Nephron progenitor cell (in vitro differentiated cells): Measurements from ENCODE around the gene CCDC34.

Experiments
- DNase-seq: peaks from one replicate; pipeline ENCODE4 v3.0.0; 2021
- H3K27ac Mint-ChIP-seq: 2 replicates; pipeline ENCODE4 v1.8.0; 2021; ENCODE audit warnings: mild to moderate bottlenecking, moderate library complexity, mixed read lengths
- H3K27me3 Mint-ChIP-seq: 2 replicates; pipeline ENCODE4 v1.8.0; 2021; ENCODE audit warnings: mild to moderate bottlenecking, low read depth, mixed read lengths; ENCODE audit not compliant: poor library complexity
- H3K36me3 Mint-ChIP-seq: 2 replicates; pipeline ENCODE4 v1.8.0; 2021; ENCODE audit warnings: low read depth, mixed read lengths
- H3K4me1 Mint-ChIP-seq: 2 replicates; pipeline ENCODE4 v1.8.0; 2021; ENCODE audit warnings: mixed read lengths
- H3K4me3 Mint-ChIP-seq: 2 replicates; pipeline ENCODE4 v1.8.0; 2021; ENCODE audit warnings: mild to moderate bottlenecking, moderate library complexity, mixed read lengths
- H3K9me3 Mint-ChIP-seq: 2 replicates; pipeline ENCODE4 v1.8.0; 2021; ENCODE audit warnings: mild to moderate bottlenecking, moderate library complexity, mixed read lengths
- TF ChIP-seq, protein P1 (sequence below): fragments of 200-600 bp; sonication (generic); IDR thresholded peaks from 2 replicates; pipeline ENCODE4 v1.5.0; 2021; ENCODE audit warnings: antibody characterized with exemption

CCDC34 gene

DNA sequence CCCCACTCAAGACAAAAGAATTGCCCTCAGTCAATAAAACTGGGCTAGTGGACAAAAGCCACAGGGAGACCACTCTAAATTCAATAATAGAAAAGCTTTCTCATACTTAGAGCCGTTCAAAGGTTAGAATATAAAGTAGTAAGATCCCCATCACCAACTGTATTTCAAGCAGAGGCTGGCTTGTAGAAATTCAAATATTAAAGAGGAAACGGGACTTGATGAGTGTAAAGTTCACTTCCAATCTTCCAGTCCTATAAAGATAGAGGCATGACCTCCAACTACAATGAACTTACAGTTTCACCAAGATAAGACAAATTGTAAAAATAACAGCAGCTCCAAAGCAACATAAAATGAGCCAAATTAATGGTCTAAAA is 70.4 kb downstream of the CCDC34 start:
- Mint-ChIP-seq H3K4me3 (no peak overlapping the region), H3K4me1 (peaks cover 26% of the 10 kb centered on the region), H3K9me3 (peaks cover 47% of the 10 kb centered on the region), H3K36me3 (peaks cover 45% of the 10 kb centered on the region), H3K27ac (peak overlapping the region; percentile 89), H3K27me3 (no peaks in the 10 kb centered on the region)
- TF ChIP-seq, protein P1, sequence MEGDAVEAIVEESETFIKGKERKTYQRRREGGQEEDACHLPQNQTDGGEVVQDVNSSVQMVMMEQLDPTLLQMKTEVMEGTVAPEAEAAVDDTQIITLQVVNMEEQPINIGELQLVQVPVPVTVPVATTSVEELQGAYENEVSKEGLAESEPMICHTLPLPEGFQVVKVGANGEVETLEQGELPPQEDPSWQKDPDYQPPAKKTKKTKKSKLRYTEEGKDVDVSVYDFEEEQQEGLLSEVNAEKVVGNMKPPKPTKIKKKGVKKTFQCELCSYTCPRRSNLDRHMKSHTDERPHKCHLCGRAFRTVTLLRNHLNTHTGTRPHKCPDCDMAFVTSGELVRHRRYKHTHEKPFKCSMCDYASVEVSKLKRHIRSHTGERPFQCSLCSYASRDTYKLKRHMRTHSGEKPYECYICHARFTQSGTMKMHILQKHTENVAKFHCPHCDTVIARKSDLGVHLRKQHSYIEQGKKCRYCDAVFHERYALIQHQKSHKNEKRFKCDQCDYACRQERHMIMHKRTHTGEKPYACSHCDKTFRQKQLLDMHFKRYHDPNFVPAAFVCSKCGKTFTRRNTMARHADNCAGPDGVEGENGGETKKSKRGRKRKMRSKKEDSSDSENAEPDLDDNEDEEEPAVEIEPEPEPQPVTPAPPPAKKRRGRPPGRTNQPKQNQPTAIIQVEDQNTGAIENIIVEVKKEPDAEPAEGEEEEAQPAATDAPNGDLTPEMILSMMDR: no peak
- no peak for DNase-seq

DNA sequence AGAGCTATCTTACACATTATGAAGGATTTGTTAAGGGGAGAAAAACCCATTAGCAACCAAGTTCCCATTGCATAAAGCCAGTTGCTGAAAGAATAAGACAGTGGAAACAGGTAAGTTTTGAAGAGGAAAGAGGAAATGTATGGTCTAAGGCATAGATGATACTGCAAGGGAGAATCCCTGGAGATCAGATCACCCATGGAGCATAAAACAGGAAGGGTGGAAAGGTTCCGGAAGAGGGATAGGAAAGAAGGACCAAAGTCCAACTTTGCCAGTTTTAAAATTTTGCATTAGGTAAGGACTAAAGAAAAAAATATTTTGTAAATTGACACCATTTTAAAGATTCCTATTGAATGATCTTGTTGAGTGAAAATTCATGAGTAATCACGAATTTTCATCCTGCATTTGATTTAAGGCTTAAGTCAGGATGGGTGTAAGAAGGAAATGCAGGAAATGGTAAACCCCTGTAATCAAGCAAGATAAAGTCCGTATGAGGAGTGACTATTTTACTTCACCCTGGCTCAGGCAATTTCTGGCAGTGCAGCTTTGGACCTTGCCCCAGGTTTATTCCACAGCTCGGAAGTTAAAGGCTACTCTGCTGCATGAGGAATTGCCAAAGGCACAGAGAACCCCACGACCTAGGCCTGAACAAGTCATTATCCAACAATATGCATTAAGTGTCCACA is 70.9 kb downstream of the CCDC34 start:
- peaks cover 45% of the 10 kb centered on the region for H3K36me3 Mint-ChIP-seq
- no peak for DNase-seq
- no peaks in the 10 kb centered on the region for H3K27me3 Mint-ChIP-seq
- H3K9me3 Mint-ChIP-seq: peaks cover 47% of the 10 kb centered on the region
- H3K4me3 Mint-ChIP-seq: no peak overlapping the region
- no peak overlapping the region for H3K27ac Mint-ChIP-seq
- H3K4me1 Mint-ChIP-seq: peaks cover 26% of the 10 kb centered on the region
- TF ChIP-seq, protein P1: no peak

DNA sequence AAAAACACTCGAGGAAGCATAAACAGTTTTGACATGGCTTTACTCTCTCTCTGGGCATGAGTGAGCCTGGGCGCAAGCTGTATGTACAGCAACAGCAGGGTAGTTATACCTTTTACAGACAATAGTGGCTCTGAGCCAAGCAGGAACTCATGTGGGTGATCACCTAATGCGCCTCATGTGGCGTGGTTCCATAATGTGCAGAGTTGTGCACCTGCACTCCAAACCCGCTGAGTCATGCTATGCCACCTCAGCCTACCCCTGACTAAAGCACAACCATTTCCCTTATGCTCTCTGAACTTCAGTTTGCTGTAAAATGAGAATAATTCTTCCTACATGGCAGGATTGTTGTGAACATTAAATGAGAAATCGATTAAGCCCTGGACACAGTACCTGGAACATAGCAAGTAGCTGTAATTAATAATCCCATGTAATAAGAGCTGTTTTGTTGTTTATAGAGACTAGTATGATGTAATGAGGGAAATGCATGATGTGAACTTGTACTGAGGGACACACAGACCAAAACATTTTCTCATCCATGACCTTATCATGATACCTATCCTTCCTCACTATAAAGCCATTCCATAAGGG is 71.6 kb downstream of the CCDC34 start:
- Mint-ChIP-seq H3K9me3 (peaks cover 47% of the 10 kb centered on the region), H3K36me3 (peaks cover 45% of the 10 kb centered on the region), H3K27ac (no peak overlapping the region), H3K4me1 (peaks cover 26% of the 10 kb centered on the region), H3K27me3 (no peaks in the 10 kb centered on the region), H3K4me3 (no peak overlapping the region)
- DNase-seq: peak; percentile 16
- TF ChIP-seq, protein P1: no peak

DNA sequence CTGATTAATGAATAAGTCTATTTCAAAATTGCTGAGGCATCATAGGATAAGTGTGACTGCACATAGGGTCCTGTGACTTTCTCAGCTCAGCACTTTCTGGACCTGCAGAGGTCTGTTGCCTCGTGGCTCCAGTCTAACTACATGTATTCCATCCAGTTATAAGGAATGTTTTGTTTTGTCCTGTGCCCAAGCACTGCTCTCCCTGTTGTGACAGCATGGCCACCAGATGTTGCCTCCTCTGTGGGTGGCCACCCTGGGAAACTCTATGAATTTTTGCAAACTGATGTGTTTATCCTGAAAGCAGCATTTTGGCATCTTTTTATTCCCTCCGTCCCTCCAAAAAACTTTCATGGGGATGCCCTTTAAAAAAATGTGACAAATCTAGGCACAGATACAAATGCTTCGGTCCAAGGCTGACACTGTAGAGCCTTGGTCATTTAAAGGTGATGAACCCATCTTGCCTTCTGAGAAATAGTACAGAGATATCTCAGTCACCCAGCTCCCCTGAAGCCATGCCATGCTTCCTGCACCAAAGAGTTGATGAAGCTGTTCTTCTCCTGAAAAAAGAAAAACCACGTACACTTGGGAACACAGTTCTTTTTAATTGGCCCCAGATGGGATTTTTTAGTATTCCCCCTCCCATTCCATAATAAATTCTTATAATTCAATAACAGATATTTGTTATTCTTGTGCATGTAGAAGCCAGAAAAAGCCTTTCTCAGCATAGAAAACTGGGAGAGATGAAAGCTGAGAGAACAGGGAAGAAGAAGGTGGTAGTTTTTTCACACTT is 72.6 kb downstream of the CCDC34 start:
- Mint-ChIP-seq H3K4me3 (no peak overlapping the region), H3K27ac (no peak overlapping the region), H3K27me3 (no peaks in the 10 kb centered on the region), H3K36me3 (peaks cover 45% of the 10 kb centered on the region), H3K9me3 (peaks cover 47% of the 10 kb centered on the region), H3K4me1 (peaks cover 33% of the 10 kb centered on the region)
- DNase-seq: no peak
- TF ChIP-seq, protein P1: no peak
